NCI-H2081 (cell line): Measurements from ENCODE around the gene RNASET2.

ENCODE experiments used
- DNase-seq, 2 experiments: peaks; one replicate each; lab custom pipeline; 2025; lab: John Stamatoyannopoulos, UW

RNASET2 gene

GRCh38 chr6:166956444-166957086 is at the start of gene RNASET2:
TSS of gene RNASET2 (minus strand) at chr6:166956550. CDS start at chr6:166956182, 368 bp downstream.
- peak; percentile 64 to 65 for DNase-seq

GRCh38 chr6:167005350-167006159 is 49.2 kb upstream of the RNASET2 start:
- DNase-seq: no peak

- DNase-seq: no peak
Measured at GRCh38 chr6:167000759-167001158, 44.4 kb upstream of the RNASET2 start.

- no peak for DNase-seq
Measured at GRCh38 chr6:166999884-167000253, 43.5 kb upstream of the RNASET2 start.

- DNase-seq: peak; percentile 86 to 88
Measured at GRCh38 chr6:166999145-166999883, 43.0 kb upstream of the RNASET2 start, which contains the start of gene CEP43. TSS of gene CEP43 (plus strand) at chr6:166999397. CDS start at chr6:166999413, 16 bp downstream.

GRCh38 chr6:166998256-166999144 is 42.1 kb upstream of the RNASET2 start:
- DNase-seq: peak in 1 of 2 experiments; percentile 3

- peak; percentile 19 to 61 for DNase-seq
Measured at GRCh38 chr6:166997768-166998255, 41.5 kb upstream of the RNASET2 start.

GRCh38 chr6:166997348-166997747 is 41.0 kb upstream of the RNASET2 start:
- DNase-seq: no peak

GRCh38 chr6:166996406-166996805 is 40.1 kb upstream of the RNASET2 start:
- no peak for DNase-seq

- peak in 1 of 2 experiments; percentile 1 for DNase-seq
Measured at GRCh38 chr6:166989427-166990032, 33.2 kb upstream of the RNASET2 start.

- no peak for DNase-seq
Measured at GRCh38 chr6:166988674-166989201, 32.4 kb upstream of the RNASET2 start.

GRCh38 chr6:166987930-166988329 is 31.6 kb upstream of the RNASET2 start:
- DNase-seq: no peak

- DNase-seq: no peak
Measured at GRCh38 chr6:166987448-166987847, 31.1 kb upstream of the RNASET2 start.

GRCh38 chr6:166980738-166981137 is 24.4 kb upstream of the RNASET2 start:
- no peak for DNase-seq

- DNase-seq: no peak
Measured at GRCh38 chr6:166977621-166978525, 21.5 kb upstream of the RNASET2 start.

- no peak for DNase-seq
Measured at GRCh38 chr6:166976636-166977035, 20.3 kb upstream of the RNASET2 start.

GRCh38 chr6:166972101-166972500 is 15.8 kb upstream of the RNASET2 start:
- DNase-seq: no peak

GRCh38 chr6:166971271-166971670 is 14.9 kb upstream of the RNASET2 start:
- no peak for DNase-seq

GRCh38 chr6:166970776-166971175 is 14.4 kb upstream of the RNASET2 start:
- no peak for DNase-seq

- DNase-seq: no peak
Measured at GRCh38 chr6:166970091-166970490, 13.7 kb upstream of the RNASET2 start.
